ENCODE data around the gene CSMD2. TPM values are rescaled to one million over a fixed set of nuclear protein-coding genes. Genes with fewer than 3 reads are reported as not detected.

The CSMD2 gene
- total and polyA plus RNA-seq, 2 of the 8 experiments (the other 6 are each of a cell fraction or from before 2014, with no cell fraction given), result 7.0 to 14.7 TPM

DNA sequence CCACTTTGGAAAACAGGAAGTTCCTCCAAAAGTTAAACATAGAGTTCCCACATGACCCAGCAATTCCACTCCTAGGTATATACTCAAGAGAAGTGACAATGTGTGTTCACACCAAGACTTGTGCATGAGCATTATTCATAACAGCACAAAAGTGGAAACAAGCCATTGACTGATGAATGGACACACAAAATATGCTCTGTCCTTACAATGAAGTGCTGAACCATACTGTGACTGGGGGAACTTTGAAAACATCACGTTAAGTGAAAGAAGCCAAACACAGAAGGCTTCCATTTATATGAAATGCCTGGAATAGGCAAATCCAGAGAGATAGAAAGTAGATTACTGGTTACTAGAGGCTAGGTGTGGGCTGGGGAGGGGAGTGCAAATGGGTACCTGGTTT lies 542.3 kb downstream of the CSMD2 start:
- no peak overlapping the region for H2BK12ac ChIP-seq (ENCODE audit: low read depth, low read length)
- no peaks in the 10 kb centered on the region; the same call in 1 of the 2 replicates for H3K23me2 ChIP-seq (ENCODE audit: low read depth, low read length)
- no peak overlapping the region for H2BK5ac ChIP-seq (ENCODE audit: low read depth, low read length)
- DNase-seq (ENCODE audit: low read depth in 1 of 2, low spot score in 2 of 2), result no peak
- POLR2A ChIA-PET (ENCODE audit: partially characterized antibody), result no interaction called here
- H3K14ac ChIP-seq (ENCODE audit: insufficient read length), result no peak overlapping the region
- no peak overlapping the region for H4K5ac ChIP-seq (ENCODE audit: insufficient read length, low read depth, low read length)
- 79% methylated on average over 1 of the region's 1 CpG; no CpG with 5 or more reads in 1 of the 2 experiments for WGBS, 2 experiments (ENCODE audit: extremely low coverage in 1 of 2, insufficient coverage in 1 of 2, insufficient read length in 1 of 2, insufficient replicate concordance in 2 of 2, low coverage in 1 of 2, low lambda C conversion rate in 2 of 2, missing lambda C conversion rate in 1 of 2)
- no peaks in the 10 kb centered on the region; a peak in 1 of 7 replicates for H3K27me3 ChIP-seq (replicated peaks in 1 of 4; ENCODE audit: control insufficient read depth in 3 of 4, extremely low read depth in 1 of 4, insufficient read depth in 3 of 4, low read length in 3 of 4)
- no peak for FAIRE-seq
- no peak overlapping the region for H4K91ac ChIP-seq (replicated peaks; ENCODE audit: insufficient read length, low read length)
- H3K4me3 ChIP-seq (ENCODE audit: extremely low read depth in 1 of 4, insufficient read depth in 2 of 4, low read depth in 3 of 4, low read length in 4 of 4), result no peak overlapping the region
- H3K4me1 ChIP-seq (replicated peaks in 1 of 4; ENCODE audit: control insufficient read depth in 3 of 4, insufficient read depth in 4 of 4, low read length in 3 of 4), result no peaks in the 10 kb centered on the region
- H3K56ac ChIP-seq (replicated peaks; ENCODE audit: insufficient read length, low read depth, low read length), result no peak overlapping the region
- no peak overlapping the region for H3K18ac ChIP-seq (ENCODE audit: extremely low read depth, low read length)
- peaks cover 0 to 5% (median 0%) of the 10 kb centered on the region in 4 experiments; a peak in 4 of 8 replicates for H3K36me3 ChIP-seq (ENCODE audit: control insufficient read depth in 2 of 4, insufficient read depth in 4 of 4, low read length in 3 of 4)
- no peaks in the 10 kb centered on the region for H3K79me1 ChIP-seq (ENCODE audit: low read depth, low read length)
- no peaks in the 10 kb centered on the region for H3K9me3 ChIP-seq (ENCODE audit: insufficient read depth in 2 of 2, low read depth in 1 of 2, low read length in 1 of 2)
- no peak overlapping the region for H3K4me2 ChIP-seq (ENCODE audit: insufficient read depth in 1 of 2, low read depth in 2 of 2, low read length in 2 of 2)
- no peak overlapping the region for H4K8ac ChIP-seq (ENCODE audit: extremely low read depth, insufficient read depth, low read length)
- no peak overlapping the region for H2BK120ac ChIP-seq (replicated peaks; ENCODE audit: low read depth, low read length)
- H4K20me1 ChIP-seq (replicated peaks in 1 of 2; ENCODE audit: control insufficient read depth in 1 of 2, insufficient read depth in 2 of 2, low read length in 2 of 2), result no peaks in the 10 kb centered on the region
- H3K4ac ChIP-seq (replicated peaks; ENCODE audit: insufficient read length, low read depth, low read length), result no peak overlapping the region
- no peak overlapping the region for H2AFZ ChIP-seq (ENCODE audit: low read length)
- no peak overlapping the region for H3K9ac ChIP-seq (replicated peaks in 1 of 4; ENCODE audit: extremely low read depth in 1 of 4, low read depth in 3 of 4, low read length in 3 of 4)
- no peak overlapping the region for H2BK20ac ChIP-seq (ENCODE audit: low read length)
- CTCF ChIA-PET (ENCODE audit: partially characterized antibody), result interaction anchor here (1.5 to 5.9 kb wide), 3 partner anchors 10 to 154 kb away, joined by 4 to 45 read pairs (median 30); no protein-coding TSS in a partner anchor
- no peak overlapping the region for H3K23ac ChIP-seq (ENCODE audit: insufficient read length)
- H3K79me2 ChIP-seq (ENCODE audit: control insufficient read depth in 1 of 2, insufficient read depth in 2 of 2, low read length in 2 of 2), result no peaks in the 10 kb centered on the region
- H2BK15ac ChIP-seq (ENCODE audit: low read length), result no peak overlapping the region
- H3K27ac ChIP-seq (ENCODE audit: low read depth, low read length), result no peak overlapping the region
- H2AK5ac ChIP-seq (ENCODE audit: low read depth, low read length), result no peak overlapping the region
- no peak for TF ChIP-seq SP1 (IDR thresholded peaks at IDR 0.05; ENCODE audit: low read depth, low read length)
- TF ChIP-seq GTF2F1 (IDR thresholded peaks at IDR 0.05; ENCODE audit: borderline replicate concordance, low read depth, low read length), result no peak
- TF ChIP-seq PHF8 (conservative IDR thresholded peaks at IDR 0.05; ENCODE audit: low read depth, low read length), result no peak
- no peak for TF ChIP-seq SIRT6 (IDR thresholded peaks at IDR 0.05; ENCODE audit: low read length)
- TF ChIP-seq MAFK (IDR thresholded peaks at IDR 0.05; ENCODE audit: low read depth, low read length), result no peak
- no peak for TF ChIP-seq POLR2AphosphoS5 (IDR thresholded peaks at IDR 0.05; ENCODE audit: low read depth, low read length)
- TF ChIP-seq JUN (IDR thresholded peaks at IDR 0.05; ENCODE audit: low read depth, low read length), result no peak
- TF ChIP-seq NRF1 (IDR thresholded peaks at IDR 0.05; ENCODE audit: low read depth, low read length), result no peak
- no peak for TF ChIP-seq SP2 (IDR thresholded peaks at IDR 0.05; ENCODE audit: low read length)
- TF ChIP-seq SP4 (IDR thresholded peaks at IDR 0.05; ENCODE audit: low read length), result no peak
- TF ChIP-seq CHD1 (IDR thresholded peaks at IDR 0.05; ENCODE audit: low read depth, low read length), result no peak
- TF ChIP-seq CHD2 (IDR thresholded peaks at IDR 0.05; ENCODE audit: low read length), result no peak
- no peak for TF ChIP-seq EP300 (IDR thresholded peaks at IDR 0.05; ENCODE audit: borderline replicate concordance in 1 of 2, low read depth in 2 of 2, low read length in 2 of 2)
- TF ChIP-seq KDM1A (IDR thresholded peaks at IDR 0.05; ENCODE audit: borderline replicate concordance, low read length), result no peak
- no peak for TF ChIP-seq MAX (IDR thresholded peaks at IDR 0.05)
- no peak for TF ChIP-seq POU5F1 (IDR thresholded peaks at IDR 0.05; ENCODE audit: low read depth, low read length)
